IMR-90 (cell line): ENCODE data around the gene USP32.
"Not testable (repeated sequence)": the region's sequence is repeated elsewhere in the genome, so short reads cannot be mapped to it uniquely, and the experiment has no call there.

Experiments
- BHLHE40 ChIP-seq: fragments of 150-350 bp; IDR thresholded peaks from 2 replicates; pipeline ENCODE4 v1.6.1; 2016; ENCODE audit warnings: mild to moderate bottlenecking, low read depth, low read length
- CEBPB ChIP-seq: IDR thresholded peaks from 2 replicates; pipeline ENCODE4 v1.6.1; 2012; ENCODE audit warnings: low read depth, low read length, improper control_type of control experiment
- CTCF ChIP-seq: conservative IDR thresholded peaks from 2 replicates; pipeline ENCODE4 v1.5.1; 2012; ENCODE audit warnings: mild to moderate bottlenecking, low read depth, low read length, improper control_type of control experiment
- ELK1 ChIP-seq: fragments of 150-350 bp; IDR thresholded peaks from 2 replicates; pipeline ENCODE4 v1.6.1; 2016; ENCODE audit warnings: low read depth, mild to moderate bottlenecking, low read length, moderate library complexity, borderline replicate concordance
- FOS ChIP-seq: fragments of 150-350 bp; IDR thresholded peaks from 2 replicates; pipeline ENCODE4 v1.6.1; 2016; ENCODE audit warnings: low read depth, low read length
- MAFK ChIP-seq: IDR thresholded peaks from 2 replicates; pipeline ENCODE4 v1.6.1; 2012; ENCODE audit warnings: low read depth, low read length, improper control_type of control experiment
- MAZ ChIP-seq: IDR thresholded peaks from 2 replicates; pipeline ENCODE4 v1.6.1; 2012; ENCODE audit warnings: low read depth, mild to moderate bottlenecking, low read length, improper control_type of control experiment, moderate library complexity, borderline replicate concordance
- MXI1 ChIP-seq: IDR thresholded peaks from 2 replicates; pipeline ENCODE4 v1.6.1; 2012; ENCODE audit warnings: low read depth, mild to moderate bottlenecking, low read length, moderate library complexity, borderline replicate concordance
- NFE2L2 ChIP-seq: fragments of 150-350 bp; IDR thresholded peaks from 2 replicates; pipeline ENCODE4 v1.6.1; 2016; ENCODE audit warnings: low read depth, mild to moderate bottlenecking, low read length
- POLR2A ChIP-seq: IDR thresholded peaks from 2 replicates; pipeline ENCODE4 v1.6.1; 2012; ENCODE audit warnings: mild to moderate bottlenecking, low read depth, low read length
- RAD21 ChIP-seq: IDR thresholded peaks from 2 replicates; pipeline ENCODE4 v1.6.1; 2012; ENCODE audit warnings: low read length, improper control_type of control experiment
- RCOR1 ChIP-seq: IDR thresholded peaks from 2 replicates; pipeline ENCODE4 v1.6.1; 2012; ENCODE audit warnings: mild to moderate bottlenecking, low read length, improper control_type of control experiment; ENCODE audit not compliant: insufficient replicate concordance
- SMC3 ChIP-seq: fragments of 150-350 bp; IDR thresholded peaks from 2 replicates; pipeline ENCODE4 v1.6.1; 2016; ENCODE audit warnings: low read depth, mild to moderate bottlenecking, antibody characterized with exemption, low read length, moderate library complexity
- USF2 ChIP-seq: fragments of 150-350 bp; IDR thresholded peaks from 2 replicates; pipeline ENCODE4 v1.6.1; 2017; ENCODE audit warnings: mild to moderate bottlenecking, antibody characterized with exemption, low read length, low read depth

DNA sequence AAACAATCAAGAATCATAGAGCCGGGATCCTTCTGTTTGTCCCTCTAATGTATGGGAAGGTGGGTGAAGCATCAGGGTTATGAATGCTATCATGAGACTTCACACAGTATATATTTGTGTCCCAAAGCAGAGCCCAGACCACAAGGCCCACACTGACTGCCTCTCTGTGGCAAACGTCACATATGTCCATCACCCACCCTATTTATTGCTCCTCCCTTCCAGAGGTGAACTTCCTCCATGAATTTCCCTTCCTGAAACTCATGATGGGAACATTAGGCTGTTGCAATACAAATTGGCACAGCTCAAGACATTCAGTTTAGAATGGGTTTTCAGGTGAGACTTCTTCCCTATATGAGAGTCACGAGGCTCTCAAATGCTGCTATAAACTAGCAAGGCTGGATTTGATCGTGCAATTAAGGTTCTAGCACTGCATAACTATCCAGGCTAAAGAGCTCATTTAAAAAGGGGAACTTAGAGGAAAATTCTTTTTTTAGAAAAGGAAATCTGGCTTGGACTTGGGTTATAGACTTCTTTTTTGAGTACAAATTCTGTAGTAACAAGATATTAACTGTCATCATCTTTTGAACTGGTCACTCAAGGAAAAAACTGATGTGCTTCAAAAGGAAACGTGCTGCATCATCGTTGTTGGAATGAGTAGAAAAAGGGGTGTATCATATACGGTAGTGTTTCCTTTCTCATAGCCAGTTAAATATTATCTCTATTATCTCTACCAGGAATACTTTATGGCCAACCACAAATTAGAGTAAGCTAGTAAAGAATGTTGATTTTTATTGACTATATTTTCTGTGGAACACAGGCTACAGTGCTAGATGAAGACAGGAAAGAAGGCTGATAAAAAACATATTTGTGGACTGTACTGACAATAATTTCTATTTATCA lies 204.8 kb downstream of the USP32 start:
- not testable (repeated sequence) for TF ChIP-seq CTCF, POLR2A, MAFK, MXI1, FOS, BHLHE40, RAD21, CEBPB, RCOR1, USF2, ELK1, SMC3, MAZ
- peak; percentile 52 for TF ChIP-seq NFE2L2
